PC-9 (cell line): ENCODE data around the gene DPF1. TPM values are rescaled to one million over a fixed set of nuclear protein-coding genes. Genes with fewer than 3 reads are reported as not detected.

Source experiments
- BruUV-seq: library from RNA; stranded (reverse); fragments of 400-500 nt; replicated peaks from 2 replicates; lab custom pipeline; 2021; lab: Mats Ljungman, UMichigan
- CTCF ChIA-PET: fragments of 300-600 bp; sonication (Branson Sonifier 250); formaldehyde crosslinking; loops from one replicate; lab custom pipeline; 2022; ENCODE audit warnings: antibody characterized with exemption; lab: Charles Lee
- POLR2A ChIA-PET: fragments of 300-600 bp; sonication (Branson Sonifier 250); formaldehyde crosslinking; loops from one replicate; lab custom pipeline; 2022; ENCODE audit warnings: antibody characterized with exemption; ENCODE audit not compliant: unreplicated experiment; lab: Charles Lee
- DNase-seq, 2 experiments: peaks; one replicate each; pipeline versions ENCODE4 v3.0.0 to v3.0.0-alpha.2; 2015 to 2022; ENCODE audit warnings: mixed read lengths in 1 of 2
- H2AFZ ChIP-seq: fragments of 200-600 bp; sonication (generic); 2 replicates; pipeline ENCODE4 v1.8.1; 2017; ENCODE audit warnings: antibody characterized with exemption
- H3F3A ChIP-seq: fragments of 200-600 bp; sonication (generic); 2 replicates; pipeline ENCODE4 v1.8.1; 2017; ENCODE audit warnings: antibody characterized with exemption, mild to moderate bottlenecking, low read depth; ENCODE audit not compliant: insufficient read depth
- H3K27ac ChIP-seq: fragments of 200-600 bp; sonication (generic); 2 replicates; pipeline ENCODE4 v1.6.1; 2016; ENCODE audit warnings: mixed run types
- H3K27me3 ChIP-seq: fragments of 200-600 bp; sonication (generic); 2 replicates; pipeline ENCODE4 v1.6.1; 2016; ENCODE audit warnings: low read depth, mixed run types; ENCODE audit not compliant: insufficient read depth
- H3K36me3 ChIP-seq: fragments of 200-600 bp; sonication (generic); 2 replicates; pipeline ENCODE4 v1.6.1; 2016; ENCODE audit warnings: low read depth, mixed run types
- H3K4me1 ChIP-seq: fragments of 200-600 bp; sonication (generic); replicated peaks from 2 replicates; pipeline ENCODE4 v1.6.1; 2016; ENCODE audit warnings: mixed run types; ENCODE audit not compliant: insufficient read depth
- H3K4me2 ChIP-seq: fragments of 200-600 bp; sonication (generic); 2 replicates; pipeline ENCODE4 v1.6.1; 2017; ENCODE audit warnings: mixed run types
- H3K4me3 ChIP-seq: fragments of 200-600 bp; sonication (generic); 2 replicates; pipeline ENCODE4 v1.6.1; 2016; ENCODE audit warnings: mixed run types
- H3K79me2 ChIP-seq: fragments of 200-600 bp; sonication (generic); 2 replicates; pipeline ENCODE4 v1.6.1; 2017; ENCODE audit warnings: low read depth, mixed run types
- H3K9me2 ChIP-seq: fragments of 200-600 bp; sonication (generic); 2 replicates; pipeline ENCODE4 v1.8.1; 2017; ENCODE audit warnings: mild to moderate bottlenecking; ENCODE audit not compliant: insufficient read depth
- H3K9me3 ChIP-seq: fragments of 200-600 bp; sonication (generic); 2 replicates; pipeline ENCODE4 v1.8.1; 2016; ENCODE audit warnings: low read depth; ENCODE audit not compliant: insufficient read depth
- H4K20me1 ChIP-seq: fragments of 200-600 bp; sonication (generic); 2 replicates; pipeline ENCODE4 v1.8.1; 2017; ENCODE audit not compliant: insufficient read depth
- CTCF ChIP-seq: fragments of 200-600 bp; sonication (generic); conservative IDR thresholded peaks from 2 replicates; pipeline ENCODE4 v1.6.1; 2017; ENCODE audit warnings: mixed run types, antibody characterized with exemption, mild to moderate bottlenecking, moderate library complexity
- EZH2 ChIP-seq: fragments of 200-600 bp; sonication (generic); IDR thresholded peaks from 2 replicates; pipeline ENCODE4 v1.8.0; 2017; ENCODE audit warnings: antibody characterized with exemption, low read depth
- intact Hi-C: fragments of 100-400 bp; cut with micrococcal nuclease; formaldehyde crosslinking; loops from one replicate; pipeline ENCODE4 v1.10.0; 2022; ENCODE audit not compliant: unreplicated experiment
- total RNA-seq: library from RNA; stranded (reverse); gene quantifications from 2 replicates; pipeline ENCODE4 v1.2.3, GENCODE V29; 2021

The DPF1 gene
- total RNA-seq, 1 experiment from 2014 or later = 0.81 TPM

DNA sequence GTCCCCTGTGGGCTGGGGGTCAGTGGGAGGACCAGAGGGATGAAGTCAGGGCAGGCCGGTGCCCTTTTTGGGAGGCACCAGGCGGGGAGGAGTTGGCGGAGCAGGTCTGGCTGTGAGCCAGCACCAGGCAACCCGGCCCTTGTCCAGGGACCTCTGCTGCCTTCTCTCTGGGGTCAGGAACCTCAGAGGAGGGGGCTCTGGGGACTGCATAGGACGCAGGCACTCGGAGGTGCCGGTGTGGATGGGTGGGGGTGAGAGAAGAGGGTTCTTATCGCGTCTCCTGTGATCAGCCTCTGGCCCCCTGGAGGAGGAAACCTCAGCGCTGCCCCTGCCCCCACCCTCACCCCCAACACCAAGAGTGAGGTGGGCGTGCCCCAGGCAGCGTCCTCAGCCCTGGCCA is 16.5 kb downstream of the DPF1 start:
- H2AFZ ChIP-seq = no peak overlapping the region
- no peaks in the 10 kb centered on the region for H3F3A ChIP-seq
- H3K4me3 ChIP-seq = no peak overlapping the region
- TF ChIP-seq EZH2 (no peak), CTCF (no peak)
- H3K27me3 ChIP-seq = no peaks in the 10 kb centered on the region
- ChIA-PET CTCF (no interaction called here), POLR2A (no interaction called here)
- no peaks in the 10 kb centered on the region for H3K79me2 ChIP-seq
- BruUV-seq = no TSS peak
- no peak overlapping the region for H3K27ac ChIP-seq
- no peaks in the 10 kb centered on the region for H4K20me1 ChIP-seq
- H3K9me2 ChIP-seq = no peaks in the 10 kb centered on the region
- H3K4me1 ChIP-seq = no peaks in the 10 kb centered on the region
- intact Hi-C loops = no loop called here
- no peaks in the 10 kb centered on the region for H3K9me3 ChIP-seq
- H3K36me3 ChIP-seq = no peaks in the 10 kb centered on the region
- no peak overlapping the region for H3K4me2 ChIP-seq
- no peak for DNase-seq

GRCh38 chr19:38206928-38207327 is 17.1 kb downstream of the DPF1 start:
- Histone ChIP-seq H3K4me3 (no peak overlapping the region), H2AFZ (no peak overlapping the region), H3K36me3 (no peaks in the 10 kb centered on the region), H3K27ac (no peak overlapping the region), H3F3A (no peaks in the 10 kb centered on the region), H3K4me2 (no peak overlapping the region), H3K9me2 (no peaks in the 10 kb centered on the region), H4K20me1 (no peaks in the 10 kb centered on the region), H3K9me3 (no peaks in the 10 kb centered on the region), H3K4me1 (no peaks in the 10 kb centered on the region), H3K27me3 (no peaks in the 10 kb centered on the region), H3K79me2 (no peaks in the 10 kb centered on the region)
- intact Hi-C loops = no loop called here
- ChIA-PET CTCF (no interaction called here), POLR2A (no interaction called here)
- BruUV-seq = no TSS peak
- no peak for DNase-seq
- TF ChIP-seq EZH2 (no peak), CTCF (no peak)

- H3K79me2 ChIP-seq = no peaks in the 10 kb centered on the region
- no peaks in the 10 kb centered on the region for H4K20me1 ChIP-seq
- H3K4me2 ChIP-seq = no peak overlapping the region
- no peak overlapping the region for H3K4me3 ChIP-seq
- no peak overlapping the region for H3K27ac ChIP-seq
- intact Hi-C loops = no loop called here
- H3K9me2 ChIP-seq = no peaks in the 10 kb centered on the region
- no peaks in the 10 kb centered on the region for H3K27me3 ChIP-seq
- H3F3A ChIP-seq = no peaks in the 10 kb centered on the region
- H2AFZ ChIP-seq = no peak overlapping the region
- DNase-seq = no peak
- CTCF ChIA-PET = no interaction called here
- BruUV-seq = no TSS peak
- POLR2A ChIA-PET = no interaction called here
- TF ChIP-seq CTCF = no peak
- no peak for TF ChIP-seq EZH2
- no peaks in the 10 kb centered on the region for H3K36me3 ChIP-seq
- no peaks in the 10 kb centered on the region for H3K4me1 ChIP-seq
- no peaks in the 10 kb centered on the region for H3K9me3 ChIP-seq
Measured at GRCh38 chr19:38206006-38206745, 17.8 kb downstream of the DPF1 start.
